ENCODE measurements around the gene CORO2B. TPM values are rescaled to one million over a fixed set of nuclear protein-coding genes. Genes with fewer than 3 reads are reported as not detected.
A peak's percentile ranks its signal among the peaks of the same experiment; 100 is the strongest.

The CORO2B gene
- total RNA-seq, 4 donors from 2014 or later, result 3.1 to 9.6 (median 8.6) TPM

DNA sequence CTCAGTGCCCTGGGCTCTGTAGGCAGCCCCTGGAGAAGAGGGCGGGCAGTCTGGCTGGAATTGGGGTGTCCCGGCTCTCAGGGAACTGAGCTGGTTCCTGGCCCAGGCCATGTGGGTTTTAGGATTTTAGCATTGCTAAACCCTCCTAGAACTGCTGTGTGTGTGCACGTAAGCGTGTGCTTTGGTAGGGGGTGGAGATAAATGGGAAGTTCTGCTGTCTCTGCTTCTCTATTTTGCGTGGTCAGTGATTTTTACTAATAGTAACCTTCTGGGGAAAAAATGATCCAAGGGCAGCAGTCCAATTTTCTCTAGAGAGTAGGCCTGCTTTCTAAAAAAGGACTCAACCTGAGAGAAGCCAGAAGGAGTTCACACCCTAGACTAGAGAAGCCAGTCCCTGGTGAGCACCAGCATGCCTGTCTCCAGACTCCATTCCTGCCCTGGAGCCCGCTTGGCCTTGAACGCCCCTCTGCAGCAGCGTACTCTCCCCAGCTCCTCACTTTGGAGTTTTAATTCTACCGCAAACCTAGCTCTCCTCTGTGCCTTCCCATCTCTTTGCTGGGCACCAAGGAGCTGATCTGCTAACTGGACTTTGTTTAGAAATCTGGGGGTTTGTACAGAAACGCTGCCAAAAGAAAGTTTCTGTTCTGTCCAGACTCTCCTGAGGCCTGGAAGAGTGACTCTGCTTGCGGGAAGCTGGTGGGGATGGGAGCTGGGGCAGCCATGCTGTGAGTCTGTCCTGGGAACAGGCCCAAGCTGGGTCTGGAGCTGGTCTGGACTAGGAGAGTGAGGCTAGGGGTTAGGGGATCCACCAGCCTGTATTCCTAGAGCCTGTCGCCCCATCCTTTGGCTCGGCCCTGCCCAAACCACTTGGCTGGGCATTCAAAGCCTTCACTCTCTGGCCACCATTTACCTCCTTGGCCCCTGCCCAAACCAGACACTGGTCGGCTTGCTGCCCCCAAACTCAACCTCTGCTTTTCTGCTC lies 19.7 kb downstream of the CORO2B start:
- intact Hi-C loops (cut with DNase I), result no loop called here
- peaks cover 27 to 67% of the 10 kb centered on the region in 2 donors for H3K4me1 ChIP-seq

DNA sequence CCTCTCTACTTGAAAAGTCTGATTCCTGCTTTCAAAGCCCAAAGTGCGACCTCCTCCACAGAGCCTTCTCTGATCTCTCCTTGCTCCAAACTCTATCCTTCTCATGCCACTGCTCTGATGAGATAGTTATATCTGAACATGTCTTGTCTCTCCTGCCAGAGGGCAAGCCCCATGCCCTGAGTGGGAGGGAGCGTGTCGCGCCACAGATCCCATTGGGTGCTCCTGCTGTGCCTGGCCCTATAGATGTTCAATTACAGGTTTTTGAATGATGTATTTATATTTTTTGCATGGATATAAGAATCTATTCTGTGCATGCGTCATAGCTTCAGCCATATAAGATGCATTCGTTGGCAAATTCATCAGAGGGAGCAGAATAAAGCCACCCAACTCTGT lies 20.4 kb downstream of the CORO2B start:
- Histone ChIP-seq H3K4me3 (replicated peaks in 1 of 3) (no peak overlapping the region), H3K27ac (peak overlapping the region in 2 of 3 donors; percentile 57 to 61), H3K9me3 (no peaks in the 10 kb centered on the region), H3K36me3 (no peaks in the 10 kb centered on the region), H3K4me1 (peaks cover 24 to 61% of the 10 kb centered on the region in 2 donors), H3K27me3 (no peaks in the 10 kb centered on the region)
- intact Hi-C loops (cut with DNase I), result no loop called here
- WGBS, 2 donors, result 93 to 94% methylated on average over 6 of the region's 6 CpGs
- no peak for DNase-seq
- no peak for TF ChIP-seq POLR2A (IDR thresholded peaks at IDR 0.05)
- TF ChIP-seq, protein P1, sequence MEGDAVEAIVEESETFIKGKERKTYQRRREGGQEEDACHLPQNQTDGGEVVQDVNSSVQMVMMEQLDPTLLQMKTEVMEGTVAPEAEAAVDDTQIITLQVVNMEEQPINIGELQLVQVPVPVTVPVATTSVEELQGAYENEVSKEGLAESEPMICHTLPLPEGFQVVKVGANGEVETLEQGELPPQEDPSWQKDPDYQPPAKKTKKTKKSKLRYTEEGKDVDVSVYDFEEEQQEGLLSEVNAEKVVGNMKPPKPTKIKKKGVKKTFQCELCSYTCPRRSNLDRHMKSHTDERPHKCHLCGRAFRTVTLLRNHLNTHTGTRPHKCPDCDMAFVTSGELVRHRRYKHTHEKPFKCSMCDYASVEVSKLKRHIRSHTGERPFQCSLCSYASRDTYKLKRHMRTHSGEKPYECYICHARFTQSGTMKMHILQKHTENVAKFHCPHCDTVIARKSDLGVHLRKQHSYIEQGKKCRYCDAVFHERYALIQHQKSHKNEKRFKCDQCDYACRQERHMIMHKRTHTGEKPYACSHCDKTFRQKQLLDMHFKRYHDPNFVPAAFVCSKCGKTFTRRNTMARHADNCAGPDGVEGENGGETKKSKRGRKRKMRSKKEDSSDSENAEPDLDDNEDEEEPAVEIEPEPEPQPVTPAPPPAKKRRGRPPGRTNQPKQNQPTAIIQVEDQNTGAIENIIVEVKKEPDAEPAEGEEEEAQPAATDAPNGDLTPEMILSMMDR (IDR thresholded peaks at IDR 0.05), result no peak

More for the DNA sequence above, 19.7 kb downstream of the CORO2B start:
- Histone ChIP-seq H3K4me3 (replicated peaks in 1 of 3) (no peak overlapping the region), H3K36me3 (no peaks in the 10 kb centered on the region), H3K9me3 (no peaks in the 10 kb centered on the region), H3K27me3 (no peaks in the 10 kb centered on the region), H3K27ac (peak overlapping the region in 2 of 3 donors; percentile 57 to 61)
- no peak for TF ChIP-seq POLR2A (IDR thresholded peaks at IDR 0.05)
- TF ChIP-seq, protein P1 (IDR thresholded peaks at IDR 0.05), result no peak
- 78 to 79% methylated on average over 14 of the region's 14 CpGs for WGBS, 2 donors
- no peak for DNase-seq

DNA sequence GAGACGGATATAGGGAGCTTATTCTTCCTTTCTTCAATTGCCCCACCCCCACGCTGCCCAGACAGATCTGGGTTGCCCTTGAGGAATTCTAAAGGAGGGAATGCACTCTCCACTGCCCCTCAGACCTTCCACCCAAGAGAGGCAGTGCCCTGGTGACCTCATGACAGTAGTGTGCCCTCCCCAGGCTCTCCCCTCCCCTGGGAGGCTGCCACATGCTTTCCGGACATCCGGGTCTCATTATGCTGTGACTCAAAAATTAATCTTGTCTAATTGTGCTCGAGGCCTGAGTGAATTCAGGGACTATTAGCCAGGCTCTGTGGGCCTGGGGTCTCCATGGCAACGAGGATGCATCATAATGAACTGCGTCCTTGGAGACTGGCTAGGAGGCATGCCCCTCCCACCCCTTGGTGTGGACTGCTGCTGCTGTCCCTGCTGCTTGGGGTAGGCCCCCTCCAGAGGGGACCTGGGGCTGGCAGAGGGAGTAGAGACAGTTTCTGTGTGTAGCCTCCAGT lies 20.8 kb downstream of the CORO2B start:
- no peaks in the 10 kb centered on the region for H3K9me3 ChIP-seq
- H3K27ac ChIP-seq, result peak overlapping the region in 1 of 3 donors; percentile 57
- H3K36me3 ChIP-seq, result no peaks in the 10 kb centered on the region
- H3K4me1 ChIP-seq, result peaks cover 20 to 56% of the 10 kb centered on the region in 2 donors
- no peak overlapping the region for H3K4me3 ChIP-seq (replicated peaks in 1 of 3)
- TF ChIP-seq, protein P1 (IDR thresholded peaks at IDR 0.05), result no peak
- no peak for TF ChIP-seq POLR2A (IDR thresholded peaks at IDR 0.05)
- 74 to 77% methylated on average over 7 of the region's 7 CpGs for WGBS, 2 donors
- no peak for DNase-seq
- H3K27me3 ChIP-seq, result no peaks in the 10 kb centered on the region
- intact Hi-C loops (cut with DNase I), result no loop called here

DNA sequence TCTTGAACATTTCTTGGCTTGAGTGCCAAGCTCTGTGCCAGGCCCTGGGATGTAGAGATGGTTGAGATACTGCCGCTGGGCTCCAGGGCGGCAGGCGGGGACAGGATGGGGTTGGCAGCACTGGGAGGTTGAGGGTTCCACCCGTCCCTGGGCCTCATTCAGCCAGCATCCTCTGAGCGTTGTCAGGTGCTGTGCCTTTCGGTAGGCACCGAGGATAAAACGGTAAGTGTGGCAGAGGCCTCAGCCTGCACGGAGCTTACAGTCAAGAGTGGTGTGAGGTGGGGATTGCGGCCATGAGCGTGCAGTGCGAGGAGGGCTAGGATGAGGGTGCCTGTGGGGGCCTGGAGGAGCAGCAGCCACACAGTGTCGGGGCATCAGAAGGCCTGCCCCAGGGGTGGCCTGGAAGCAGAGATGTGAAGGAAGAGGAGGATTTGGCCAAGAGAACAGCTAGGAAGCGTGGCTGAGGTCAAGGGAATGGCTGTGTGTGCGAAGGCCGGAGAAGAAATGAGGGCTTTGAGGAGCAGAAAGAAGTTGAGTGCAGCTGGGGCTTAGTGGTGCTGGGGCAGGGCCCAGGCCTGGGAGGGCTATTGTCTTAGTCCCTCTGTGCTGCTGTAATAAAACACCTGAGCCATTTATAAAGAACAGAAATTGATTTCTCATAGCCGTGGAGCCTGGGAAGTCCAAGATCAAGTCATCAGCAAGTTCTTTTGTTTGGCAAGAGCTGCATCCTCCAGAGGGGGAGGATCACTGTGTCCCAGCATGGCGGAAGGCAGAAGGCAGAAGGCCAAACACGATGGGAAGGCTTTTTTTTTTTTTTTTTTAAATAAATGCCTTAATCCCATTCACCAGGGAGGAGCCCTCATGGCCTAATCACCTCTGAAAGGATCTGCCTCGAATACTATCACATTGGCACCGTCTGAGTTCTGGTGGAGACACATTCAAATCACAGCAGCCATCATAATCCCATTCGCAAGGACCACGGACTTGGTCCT lies 22.7 kb downstream of the CORO2B start:
- TF ChIP-seq, protein P1 (IDR thresholded peaks at IDR 0.05), result no peak
- no peak for TF ChIP-seq POLR2A (IDR thresholded peaks at IDR 0.05)
- Histone ChIP-seq H3K27me3 (no peaks in the 10 kb centered on the region), H3K4me3 (replicated peaks in 1 of 3) (no peak overlapping the region), H3K27ac (peak overlapping the region in 2 of 3 donors; percentile 15 to 43), H3K9me3 (no peaks in the 10 kb centered on the region), H3K36me3 (no peaks in the 10 kb centered on the region), H3K4me1 (peaks cover 11 to 46% of the 10 kb centered on the region in 2 donors)
- intact Hi-C loops (cut with DNase I), result no loop called here
- no peak for DNase-seq
- WGBS, 2 donors, result 87 to 88% methylated on average over 23 of the region's 23 CpGs

All from thyroid gland (tissue), 4 donors.